NCI-H128 (cell line): Measurements from ENCODE around the gene HOOK2.
"Not testable (repeated sequence)": the region's sequence is repeated elsewhere in the genome, so short reads cannot be mapped to it uniquely, and the experiment has no call there.

Experiments used
- DNase-seq: peaks from one replicate; lab custom pipeline; 2025; ENCODE audit not compliant: unreplicated experiment; lab: John Stamatoyannopoulos, UW

Gene HOOK2, protein sequence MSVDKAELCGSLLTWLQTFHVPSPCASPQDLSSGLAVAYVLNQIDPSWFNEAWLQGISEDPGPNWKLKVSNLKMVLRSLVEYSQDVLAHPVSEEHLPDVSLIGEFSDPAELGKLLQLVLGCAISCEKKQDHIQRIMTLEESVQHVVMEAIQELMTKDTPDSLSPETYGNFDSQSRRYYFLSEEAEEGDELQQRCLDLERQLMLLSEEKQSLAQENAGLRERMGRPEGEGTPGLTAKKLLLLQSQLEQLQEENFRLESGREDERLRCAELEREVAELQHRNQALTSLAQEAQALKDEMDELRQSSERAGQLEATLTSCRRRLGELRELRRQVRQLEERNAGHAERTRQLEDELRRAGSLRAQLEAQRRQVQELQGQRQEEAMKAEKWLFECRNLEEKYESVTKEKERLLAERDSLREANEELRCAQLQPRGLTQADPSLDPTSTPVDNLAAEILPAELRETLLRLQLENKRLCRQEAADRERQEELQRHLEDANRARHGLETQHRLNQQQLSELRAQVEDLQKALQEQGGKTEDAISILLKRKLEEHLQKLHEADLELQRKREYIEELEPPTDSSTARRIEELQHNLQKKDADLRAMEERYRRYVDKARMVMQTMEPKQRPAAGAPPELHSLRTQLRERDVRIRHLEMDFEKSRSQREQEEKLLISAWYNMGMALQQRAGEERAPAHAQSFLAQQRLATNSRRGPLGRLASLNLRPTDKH

DNA sequence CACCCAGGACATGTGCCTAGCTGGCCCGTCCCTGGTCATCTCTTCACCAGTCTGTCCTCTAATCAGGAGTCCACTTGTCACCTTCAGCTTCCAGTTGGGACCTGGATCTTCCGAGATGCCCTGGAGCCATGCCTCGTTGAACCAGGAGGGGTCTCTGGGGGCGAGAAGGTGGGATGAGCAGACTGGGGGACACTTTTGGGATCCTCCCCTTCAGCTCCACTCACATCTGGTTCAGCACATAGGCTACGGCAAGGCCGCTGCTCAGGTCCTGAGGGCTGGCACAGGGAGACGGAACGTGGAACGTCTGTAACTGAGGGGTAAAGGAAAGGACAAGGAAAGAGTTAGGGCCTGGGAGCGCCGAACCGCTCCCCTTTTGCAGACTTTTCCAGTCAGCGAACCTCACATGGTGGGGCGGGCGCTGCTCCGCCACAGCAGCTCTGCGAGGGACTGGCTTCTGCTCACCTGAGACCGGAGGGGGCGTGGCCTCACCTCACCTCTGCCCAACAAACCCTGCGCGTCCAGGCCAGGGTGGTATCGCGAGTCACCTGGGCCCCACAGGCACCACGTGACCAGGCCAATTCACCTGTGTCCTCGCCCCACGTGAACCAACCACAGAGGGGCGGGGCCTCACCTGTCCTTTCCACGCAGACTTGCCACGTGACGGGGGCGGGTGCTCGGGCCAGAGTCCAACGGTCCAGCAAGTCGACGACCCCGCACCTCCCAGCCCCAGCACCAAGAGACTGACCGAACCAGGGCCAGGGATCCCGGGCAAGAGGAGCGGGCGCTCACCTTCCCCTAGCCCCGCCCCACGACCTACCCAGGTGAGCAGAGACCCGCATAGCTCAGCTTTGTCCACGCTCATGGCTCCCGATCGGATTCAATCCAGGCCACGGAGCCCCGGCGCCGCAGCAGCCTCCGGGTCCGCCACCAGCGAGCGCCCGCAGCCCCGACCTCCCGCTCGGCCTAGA lies at the start of gene HOOK2:
Gene HOOK2 (minus strand): TSS at position 965 of the 968 bp plus-strand sequence. CDS start 103 bp downstream, at position 862.
- peak; percentile 70 for DNase-seq

DNA sequence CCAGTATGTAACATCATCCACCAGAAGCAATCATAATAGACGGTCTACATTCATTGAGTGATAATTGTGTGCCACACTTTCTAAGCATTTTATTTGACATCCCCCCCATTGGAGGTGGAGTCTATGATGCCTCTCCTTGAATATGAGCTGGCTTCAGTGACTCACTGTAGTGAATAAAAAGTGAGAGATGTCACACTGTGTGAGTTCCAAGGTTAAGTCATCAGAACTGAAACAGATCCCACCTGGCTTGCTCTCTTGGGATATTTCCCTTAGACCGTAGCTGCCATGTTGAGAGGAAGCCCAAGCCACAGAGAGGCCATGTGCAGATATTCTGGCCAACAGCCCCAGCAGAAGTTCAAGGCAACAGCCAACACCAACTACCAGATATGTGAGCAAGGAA lies 46.4 kb upstream of the HOOK2 start:
- DNase-seq: no peak

DNA sequence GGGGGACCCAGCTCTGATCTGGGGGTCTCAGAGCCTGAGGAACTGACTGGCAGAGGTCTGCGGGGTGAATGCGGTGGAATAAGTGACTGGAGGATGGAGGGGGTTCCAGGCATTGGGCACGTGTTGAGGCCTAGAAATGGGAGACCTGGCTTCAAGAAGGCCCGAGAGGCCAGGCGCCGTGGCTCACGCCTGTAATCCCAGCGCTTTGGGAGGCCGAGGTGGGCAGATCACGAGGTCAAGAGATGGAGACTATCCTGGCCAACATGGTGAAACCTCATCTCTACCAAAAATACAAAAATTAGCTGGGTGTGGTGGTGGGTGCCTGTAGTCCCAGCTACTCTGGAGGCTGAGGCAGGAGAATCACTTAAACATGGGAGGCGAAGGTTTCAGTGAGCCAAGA lies 42.5 kb upstream of the HOOK2 start:
- not testable (repeated sequence) for DNase-seq

DNA sequence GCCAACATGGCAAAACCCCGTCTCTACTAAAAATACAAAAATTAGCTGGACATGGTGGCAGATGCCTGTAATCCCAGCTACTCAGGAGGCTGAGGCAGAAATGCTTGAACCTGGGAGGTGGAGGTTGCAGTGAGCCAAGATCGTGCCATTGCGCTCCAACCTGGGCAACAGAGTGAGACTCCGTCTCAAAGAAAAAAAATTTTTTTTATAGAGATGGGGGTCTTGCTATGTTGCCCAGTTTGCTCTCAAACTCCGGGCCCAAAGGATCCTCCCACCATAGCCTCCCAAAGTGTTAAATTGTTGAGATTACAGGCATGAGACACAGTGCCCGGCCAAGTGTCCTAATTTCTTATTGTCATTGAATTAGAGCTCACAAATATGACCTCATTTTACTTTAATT lies 41.8 kb upstream of the HOOK2 start:
- not testable (repeated sequence) for DNase-seq

DNA sequence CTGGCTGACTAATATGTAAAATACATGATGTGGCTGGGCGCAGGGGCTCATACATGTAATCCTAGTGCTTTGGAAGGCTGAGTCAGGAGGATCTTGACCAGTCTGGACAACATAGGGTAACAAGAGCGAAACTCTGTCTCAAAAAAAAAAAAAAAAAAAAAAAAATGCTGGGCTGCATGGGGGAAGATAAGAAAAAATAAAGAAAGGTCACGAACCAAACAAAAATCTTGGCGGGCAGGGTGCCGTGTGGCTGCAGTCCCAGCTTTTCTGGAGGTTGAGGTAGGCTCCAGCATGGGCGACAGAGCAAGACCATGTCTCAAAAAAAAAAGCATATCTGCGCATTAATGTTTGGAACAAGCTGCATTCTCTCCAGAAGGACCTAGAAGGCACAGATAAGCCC lies 39.7 kb upstream of the HOOK2 start:
- DNase-seq: no peak

DNA sequence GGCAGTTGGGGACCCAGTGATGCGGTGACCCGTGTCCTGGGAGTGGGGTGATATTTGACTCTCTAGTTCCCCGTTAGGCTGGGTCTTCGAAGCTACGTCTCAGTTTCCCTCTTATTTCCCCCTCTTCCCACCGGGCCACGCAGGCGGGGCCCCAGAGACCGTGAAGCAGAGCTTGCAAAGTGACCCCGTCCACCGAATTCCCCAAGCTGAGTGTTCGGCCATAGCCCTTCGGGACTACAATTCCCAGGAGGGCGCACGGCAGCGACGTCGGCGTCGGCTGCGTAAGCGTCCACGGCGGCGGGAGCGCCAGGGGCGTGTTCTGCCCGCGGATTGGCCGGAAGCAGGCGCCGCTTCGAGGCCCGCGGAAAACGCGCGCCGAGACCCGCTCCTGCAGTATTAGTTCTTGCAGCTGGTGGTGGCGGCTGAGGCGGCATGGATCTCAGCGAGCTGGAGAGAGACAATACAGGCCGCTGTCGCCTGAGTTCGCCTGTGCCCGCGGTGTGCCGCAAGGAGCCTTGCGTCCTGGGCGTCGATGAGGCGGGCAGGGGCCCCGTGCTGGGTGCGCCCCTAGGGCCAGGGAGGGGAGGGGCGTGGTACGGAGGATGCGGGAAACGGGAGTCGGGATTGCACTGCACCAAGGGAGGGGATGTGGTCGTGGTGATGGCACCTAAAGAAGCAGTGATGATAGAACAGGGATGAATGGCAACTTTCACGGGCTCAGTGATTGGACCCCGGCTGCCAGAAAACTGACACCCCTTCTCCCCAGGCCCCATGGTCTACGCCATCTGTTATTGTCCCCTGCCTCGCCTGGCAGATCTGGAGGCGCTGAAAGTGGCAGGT lies 31.1 kb upstream of the HOOK2 start, which contains the start of gene RNASEH2A:
Gene RNASEH2A (plus strand): TSS at position 343 of the 840 bp plus-strand sequence. CDS start 90 bp downstream, at position 433.
- DNase-seq: peak; percentile 83

DNA sequence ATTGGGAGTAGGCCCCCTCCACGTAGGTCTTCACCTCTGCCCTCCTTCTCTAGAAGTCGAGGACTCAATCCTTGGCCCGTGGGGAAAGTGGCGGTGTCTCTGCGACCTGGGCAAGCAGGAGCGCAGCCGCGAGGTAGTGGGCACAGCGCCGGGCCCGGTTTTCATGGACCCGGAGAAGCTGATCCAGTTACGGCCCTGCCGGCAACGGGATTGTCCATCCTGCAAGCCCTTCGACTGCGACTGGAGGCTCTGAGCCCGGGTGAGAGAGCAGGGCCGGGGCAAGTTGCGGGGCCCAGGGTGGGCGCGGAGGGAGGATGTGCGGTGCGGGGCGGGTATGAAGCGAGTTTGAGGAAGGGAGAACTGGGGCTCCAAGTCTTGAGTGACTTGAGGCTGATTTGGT lies 28.7 kb upstream of the HOOK2 start:
- no peak for DNase-seq

DNA sequence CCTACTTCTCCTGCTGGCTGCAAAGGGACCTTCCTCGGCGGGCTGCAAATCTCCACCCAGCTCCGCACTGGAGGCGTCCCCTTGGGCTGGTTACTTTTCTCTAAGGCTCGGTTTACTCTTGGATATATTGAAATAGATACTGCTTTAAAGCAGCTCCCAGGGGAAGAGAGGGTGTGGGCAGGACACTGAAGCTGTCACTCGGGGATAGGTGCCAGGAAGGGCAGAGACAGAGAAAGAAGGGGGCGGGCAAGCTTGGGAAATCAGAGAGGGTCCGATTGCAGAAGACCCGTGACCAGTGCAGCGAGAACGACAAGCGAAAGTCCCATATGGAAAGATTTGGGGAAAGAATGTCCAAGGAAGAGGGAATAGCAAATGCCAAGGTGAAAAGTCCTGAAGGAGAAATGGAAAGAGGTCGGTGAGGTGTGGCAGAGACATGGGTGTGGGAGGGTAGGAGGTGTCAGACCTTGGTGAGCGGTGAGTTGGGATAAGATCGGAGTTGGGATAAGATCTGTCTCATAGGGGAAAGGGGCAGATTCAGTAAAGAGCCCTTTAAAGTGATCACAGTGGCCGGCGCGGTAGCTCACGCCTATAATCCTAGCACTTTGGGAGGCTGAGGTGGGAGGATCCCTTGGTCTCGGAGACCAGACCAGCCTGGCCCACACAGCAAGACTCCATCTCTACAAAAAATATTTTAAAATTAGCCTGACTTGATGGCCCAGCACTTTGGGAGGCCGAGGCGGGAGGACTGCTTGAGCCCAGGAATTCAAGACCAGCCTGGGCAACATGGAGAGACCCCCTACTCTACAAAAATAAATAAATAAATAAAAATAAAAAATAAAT lies 27.1 kb upstream of the HOOK2 start:
- no peak for DNase-seq

DNA sequence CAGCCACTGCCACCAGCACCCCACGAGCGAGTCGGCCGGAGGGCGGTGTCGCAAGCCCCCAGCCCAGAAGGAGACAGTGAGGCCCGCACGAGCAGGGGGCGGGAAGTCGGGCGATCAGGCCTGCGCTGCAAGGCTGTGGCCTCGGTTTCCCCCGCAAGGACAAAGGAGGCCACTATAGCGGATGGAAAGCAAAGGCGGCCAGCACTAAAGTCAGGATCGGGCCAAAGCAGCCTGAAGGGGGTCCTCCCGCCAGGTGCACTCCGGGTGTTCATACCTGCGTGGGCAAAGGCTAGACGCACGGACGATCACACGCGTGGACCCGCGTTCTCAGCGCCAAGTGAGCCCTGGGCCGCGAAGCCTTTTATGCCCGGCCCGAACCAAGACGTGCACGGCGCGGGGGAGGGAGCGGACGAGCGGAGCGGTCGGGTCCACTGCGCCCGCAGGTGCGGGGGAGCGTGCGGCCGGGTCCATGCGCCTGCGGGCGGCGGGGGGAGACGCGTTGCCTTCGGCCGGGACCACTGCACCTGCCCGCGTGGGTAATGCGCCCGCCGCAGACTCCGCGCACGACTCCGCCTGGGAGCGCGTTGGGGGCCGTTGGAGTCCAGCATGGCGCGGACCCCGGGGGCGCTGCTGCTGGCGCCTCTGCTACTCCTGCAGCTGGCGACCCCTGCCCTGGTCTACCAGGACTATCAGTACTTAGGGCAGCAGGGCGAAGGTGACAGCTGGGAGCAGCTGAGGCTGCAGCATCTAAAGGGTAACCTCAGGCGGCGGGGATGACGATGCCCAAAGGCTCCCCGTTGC lies 26.3 kb upstream of the HOOK2 start, which contains the start of the genes PRDX2 and THSD8:
Gene PRDX2 (minus strand): TSS at position 335 of the 801 bp plus-strand sequence. CDS start 539 bp downstream, outside the sequence.
Gene THSD8 (plus strand): TSS at position 604 of the 801 bp plus-strand sequence. CDS start 3 bp downstream, at position 607.
- peak; percentile 84 for DNase-seq

DNA sequence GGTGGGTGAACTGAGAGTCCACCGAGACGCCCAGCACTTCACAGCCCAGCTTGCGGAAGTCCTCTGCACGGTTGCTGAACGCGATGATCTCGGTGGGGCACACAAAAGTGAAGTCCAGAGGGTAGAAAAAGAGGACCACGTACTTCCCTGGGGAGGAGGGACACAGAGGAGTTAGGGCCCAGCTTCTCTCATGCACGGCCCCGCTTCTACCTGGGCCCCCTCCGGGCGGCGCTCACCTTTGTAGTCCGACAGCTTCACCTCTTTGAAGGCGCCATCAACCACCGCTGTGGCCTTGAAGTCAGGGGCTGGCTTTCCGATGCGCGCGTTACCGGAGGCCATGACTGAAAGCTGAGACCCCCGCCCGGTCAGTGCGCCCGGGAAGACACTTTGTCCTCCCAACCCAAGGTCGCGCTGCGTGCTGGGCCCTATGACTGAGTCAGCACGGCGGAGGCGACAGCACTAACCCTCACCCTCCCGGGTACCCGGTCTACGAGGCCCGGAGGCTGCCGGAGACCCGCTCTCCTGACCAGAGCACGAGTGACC lies 25.6 kb upstream of the HOOK2 start:
- DNase-seq: no peak

DNA sequence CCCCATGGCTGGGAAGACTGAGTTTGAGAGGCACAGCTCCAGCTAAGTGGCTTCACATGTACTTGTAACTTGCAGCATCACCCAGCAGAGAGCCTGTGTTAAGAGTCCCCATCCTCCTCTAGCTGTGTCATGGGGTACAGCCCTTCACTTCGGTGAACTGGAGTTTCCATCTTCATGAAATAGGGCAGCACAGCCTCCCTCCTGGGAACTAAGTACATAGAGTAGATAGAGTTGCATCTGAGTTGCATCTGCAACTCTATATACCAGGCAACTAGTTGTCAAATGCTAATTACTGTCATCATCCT lies 25.1 kb upstream of the HOOK2 start:
- no peak for DNase-seq

DNA sequence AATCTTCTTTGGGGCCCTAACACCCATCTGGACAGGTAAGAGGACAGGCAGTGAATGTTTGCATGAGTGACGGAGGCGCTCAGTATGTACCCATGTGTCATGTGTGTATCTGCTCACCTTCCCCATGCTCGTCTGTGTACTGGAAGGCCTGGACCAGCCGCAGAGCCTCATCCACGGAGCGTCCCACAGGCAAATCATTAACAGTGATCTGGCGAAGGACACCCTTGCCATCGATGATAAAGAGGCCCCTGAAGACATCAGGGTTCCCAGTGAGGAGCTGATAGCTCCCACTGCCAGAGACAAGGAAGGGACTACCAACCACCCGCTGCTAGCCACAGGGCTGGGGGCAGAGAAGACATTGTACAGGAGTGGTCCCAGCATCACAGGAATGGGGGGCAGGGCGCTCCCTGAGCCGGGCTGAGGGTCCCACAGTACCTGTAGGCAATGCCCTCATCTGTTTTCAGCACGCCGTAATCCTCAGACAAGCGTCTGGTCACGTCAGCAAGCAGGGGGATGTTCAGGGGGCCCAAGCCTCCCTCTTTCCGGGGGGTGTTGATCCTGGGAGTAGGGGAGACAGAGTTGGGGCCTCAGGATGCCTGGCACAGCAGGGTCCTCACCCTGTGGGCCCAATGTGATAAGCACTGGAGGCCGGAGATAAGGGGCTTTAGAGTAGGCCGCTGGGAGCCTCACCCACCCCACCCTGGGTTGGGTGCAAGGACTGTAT lies 24.6 kb upstream of the HOOK2 start:
- DNase-seq: no peak

DNA sequence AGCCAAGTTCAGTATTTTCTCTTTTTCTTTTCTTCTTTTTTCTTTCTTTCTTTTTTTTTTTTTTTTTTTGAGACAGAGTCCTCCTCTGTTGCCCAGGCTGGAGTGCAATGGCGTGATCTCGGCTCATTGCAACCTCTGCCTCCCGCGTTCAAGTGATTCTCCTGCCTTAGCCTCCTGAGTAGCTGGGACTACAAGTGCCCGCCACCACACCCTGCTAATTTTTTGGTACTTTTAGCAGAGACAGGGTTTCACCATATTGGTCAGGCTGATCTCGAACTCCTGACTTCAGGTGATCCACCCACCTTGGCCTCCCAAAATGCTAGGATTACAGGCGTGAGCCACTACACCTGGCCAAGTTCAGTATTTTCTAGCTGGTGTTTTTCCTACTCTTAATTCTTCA lies 22.3 kb upstream of the HOOK2 start:
- not testable (repeated sequence) for DNase-seq

DNA sequence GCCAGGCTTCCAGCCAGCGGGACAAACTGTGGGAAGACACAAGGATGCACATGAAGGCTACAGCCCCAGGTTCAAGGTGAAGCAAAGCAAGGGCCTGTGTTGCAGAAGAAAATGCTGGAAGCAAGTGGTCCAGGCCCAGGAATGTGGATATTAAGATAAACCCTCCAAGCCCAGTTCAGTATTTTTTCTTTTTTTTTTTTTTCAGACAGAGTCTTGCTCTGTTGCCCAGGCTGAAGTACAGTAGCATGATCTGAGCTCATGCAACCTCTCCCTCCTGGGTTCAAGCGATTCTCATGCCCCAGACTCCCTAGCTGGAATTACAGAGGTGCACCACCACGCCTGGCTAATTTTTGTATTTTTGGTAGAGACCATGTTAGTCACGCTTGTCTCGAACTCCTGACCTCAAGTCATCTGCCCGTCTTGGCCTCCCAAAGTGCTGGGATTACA lies 21.8 kb upstream of the HOOK2 start:
- DNase-seq: no peak

DNA sequence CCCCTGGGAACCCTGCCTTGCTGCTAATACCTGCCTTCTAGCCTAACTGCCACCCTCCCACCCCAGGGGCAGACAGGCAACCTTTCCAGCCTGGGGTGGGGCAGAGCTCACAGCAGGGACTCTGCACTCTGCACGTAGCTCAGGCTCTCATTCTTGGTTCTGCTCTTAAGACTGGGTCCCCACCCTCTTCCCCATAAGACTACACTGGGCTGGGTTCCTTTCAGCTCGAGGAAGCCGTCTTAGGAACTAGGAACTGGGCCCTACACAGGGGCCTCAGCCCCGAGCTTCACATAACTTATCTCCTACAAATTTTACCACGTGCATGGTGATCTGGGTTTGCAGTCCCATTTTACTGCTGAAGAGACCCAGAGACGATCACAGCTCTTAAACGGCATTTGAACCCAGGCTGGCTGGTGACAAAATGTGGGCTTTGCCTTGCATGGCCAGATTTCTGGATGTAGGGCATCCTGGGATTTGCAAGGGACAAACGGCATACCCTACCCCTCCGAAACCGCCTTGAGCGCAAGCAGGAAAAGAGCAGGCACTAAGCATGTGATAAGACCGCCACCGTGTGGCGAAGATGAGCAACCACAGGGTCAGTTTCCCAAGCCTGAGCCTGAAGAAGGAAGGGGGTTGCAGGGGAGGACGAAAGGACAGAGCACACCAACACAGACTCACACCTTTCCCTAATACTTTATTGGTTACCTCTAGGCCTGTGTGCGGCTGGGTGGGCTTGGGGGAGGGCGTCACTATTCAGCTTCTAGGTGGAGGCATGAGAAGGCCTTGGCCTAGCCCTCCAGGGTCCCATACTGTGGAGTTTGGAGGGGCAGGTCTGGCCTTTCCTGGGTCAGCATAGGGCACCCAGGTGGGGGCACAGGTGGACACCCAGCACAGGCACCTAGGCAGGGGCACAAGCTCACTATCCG lies 21.1 kb upstream of the HOOK2 start:
- peak; percentile 74 for DNase-seq

DNA sequence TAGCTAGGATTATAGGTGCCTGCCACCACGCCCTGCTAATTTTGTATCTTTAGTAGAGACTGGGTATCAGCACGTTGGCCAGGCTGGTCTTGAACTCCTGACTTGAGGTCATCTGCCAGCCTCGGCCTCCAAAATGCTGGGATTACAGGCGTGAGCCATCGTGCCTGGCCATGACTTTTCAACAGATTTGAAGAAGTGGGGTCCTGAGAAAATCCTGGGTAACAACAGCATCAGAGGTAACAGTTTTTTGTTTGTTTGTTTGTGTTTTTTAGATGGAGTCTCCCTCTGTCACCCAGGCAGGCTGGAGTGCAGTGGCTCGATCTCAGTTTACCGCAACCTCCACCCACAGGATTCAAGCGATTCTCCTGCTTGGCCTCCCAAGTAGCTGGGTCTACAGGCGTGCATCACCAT lies 19.6 kb upstream of the HOOK2 start:
- no peak for DNase-seq
